ENCODE measurements around the gene PCP4.

Gene PCP4

DNA sequence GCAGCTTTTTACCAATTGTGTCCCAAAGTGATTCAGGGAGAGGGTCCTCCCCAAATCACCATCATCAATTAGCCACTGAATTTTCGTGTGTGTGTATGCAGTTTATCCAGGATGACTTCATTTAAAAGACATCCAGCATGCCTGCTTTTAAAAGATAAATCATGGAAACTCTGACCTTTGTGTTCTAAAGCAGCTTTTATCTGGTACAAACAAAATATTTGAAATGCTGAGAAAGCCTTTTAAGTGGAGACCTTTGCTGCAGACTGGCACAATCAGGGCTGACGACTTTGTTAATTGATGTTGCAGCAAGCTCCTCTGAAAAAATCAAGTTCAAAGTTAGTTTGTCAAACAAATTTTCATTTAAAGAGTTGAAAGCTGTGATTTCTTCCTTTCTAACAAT lies 104.7 kb downstream of the PCP4 start:
- TF ChIP-seq, protein P1, sequence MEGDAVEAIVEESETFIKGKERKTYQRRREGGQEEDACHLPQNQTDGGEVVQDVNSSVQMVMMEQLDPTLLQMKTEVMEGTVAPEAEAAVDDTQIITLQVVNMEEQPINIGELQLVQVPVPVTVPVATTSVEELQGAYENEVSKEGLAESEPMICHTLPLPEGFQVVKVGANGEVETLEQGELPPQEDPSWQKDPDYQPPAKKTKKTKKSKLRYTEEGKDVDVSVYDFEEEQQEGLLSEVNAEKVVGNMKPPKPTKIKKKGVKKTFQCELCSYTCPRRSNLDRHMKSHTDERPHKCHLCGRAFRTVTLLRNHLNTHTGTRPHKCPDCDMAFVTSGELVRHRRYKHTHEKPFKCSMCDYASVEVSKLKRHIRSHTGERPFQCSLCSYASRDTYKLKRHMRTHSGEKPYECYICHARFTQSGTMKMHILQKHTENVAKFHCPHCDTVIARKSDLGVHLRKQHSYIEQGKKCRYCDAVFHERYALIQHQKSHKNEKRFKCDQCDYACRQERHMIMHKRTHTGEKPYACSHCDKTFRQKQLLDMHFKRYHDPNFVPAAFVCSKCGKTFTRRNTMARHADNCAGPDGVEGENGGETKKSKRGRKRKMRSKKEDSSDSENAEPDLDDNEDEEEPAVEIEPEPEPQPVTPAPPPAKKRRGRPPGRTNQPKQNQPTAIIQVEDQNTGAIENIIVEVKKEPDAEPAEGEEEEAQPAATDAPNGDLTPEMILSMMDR (conservative IDR thresholded peaks at IDR 0.05), result no peak
- H3K27ac ChIP-seq, result no peak overlapping the region

DNA sequence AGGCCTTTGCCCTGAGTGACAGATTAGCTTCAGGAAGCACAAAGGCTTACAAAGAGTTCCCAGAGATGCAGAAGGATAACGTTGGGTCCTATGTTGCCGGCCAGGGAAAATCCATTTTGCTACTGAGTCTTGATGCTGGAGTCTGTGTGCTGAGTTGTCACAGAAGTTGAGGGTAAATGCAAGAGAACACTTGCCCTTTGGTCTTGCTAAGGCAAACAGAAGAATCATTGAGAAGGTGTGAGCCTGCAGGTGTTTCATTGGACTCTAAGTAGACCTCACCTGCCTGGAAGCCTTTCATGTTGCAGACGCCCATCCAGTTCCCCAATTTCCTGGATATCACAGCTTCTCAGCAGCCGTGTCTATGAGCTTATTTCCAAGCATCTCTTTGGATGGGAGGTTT lies 105.2 kb downstream of the PCP4 start:
- TF ChIP-seq, protein P1 (conservative IDR thresholded peaks at IDR 0.05), result no peak
- H3K27ac ChIP-seq, result no peak overlapping the region

DNA sequence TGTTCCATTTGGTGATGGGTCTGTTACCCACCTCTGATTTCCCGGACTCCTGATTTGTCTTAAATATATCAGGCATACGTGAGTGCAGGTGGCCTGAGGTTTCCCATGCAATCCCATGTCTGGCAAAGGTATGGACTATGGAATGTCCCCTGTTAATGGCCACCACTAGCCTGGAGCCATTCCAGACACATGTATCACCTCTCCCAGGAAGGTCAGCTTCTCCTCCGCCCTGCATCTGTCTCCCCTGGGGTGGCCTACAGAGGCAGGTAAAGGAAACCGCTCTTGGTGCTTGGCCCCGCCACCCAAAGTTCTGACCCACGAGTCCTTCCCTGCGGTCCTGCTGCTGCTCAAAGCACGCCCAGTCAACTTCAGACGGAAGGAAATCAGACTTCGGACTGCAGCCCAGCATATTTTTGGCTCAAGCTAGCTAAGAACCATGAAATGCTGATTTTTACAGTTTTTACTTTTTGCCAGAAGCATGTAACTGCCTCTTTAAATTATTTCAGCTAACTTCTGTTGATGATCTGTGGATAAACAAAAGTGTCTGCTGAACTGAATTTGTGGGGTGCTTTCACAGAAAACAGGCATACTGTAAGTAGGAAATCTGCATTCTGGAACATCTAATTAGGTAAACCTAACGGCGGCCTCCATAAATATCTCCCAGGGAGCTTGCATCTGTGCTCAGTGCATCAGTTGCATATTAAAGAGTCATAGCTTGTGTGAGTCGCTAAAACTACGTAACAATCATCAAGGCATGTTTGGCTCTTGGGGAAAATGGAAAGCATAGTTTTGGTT lies 105.9 kb downstream of the PCP4 start:
- TF ChIP-seq, protein P1 (conservative IDR thresholded peaks at IDR 0.05), result no peak
- no peak overlapping the region for H3K27ac ChIP-seq

DNA sequence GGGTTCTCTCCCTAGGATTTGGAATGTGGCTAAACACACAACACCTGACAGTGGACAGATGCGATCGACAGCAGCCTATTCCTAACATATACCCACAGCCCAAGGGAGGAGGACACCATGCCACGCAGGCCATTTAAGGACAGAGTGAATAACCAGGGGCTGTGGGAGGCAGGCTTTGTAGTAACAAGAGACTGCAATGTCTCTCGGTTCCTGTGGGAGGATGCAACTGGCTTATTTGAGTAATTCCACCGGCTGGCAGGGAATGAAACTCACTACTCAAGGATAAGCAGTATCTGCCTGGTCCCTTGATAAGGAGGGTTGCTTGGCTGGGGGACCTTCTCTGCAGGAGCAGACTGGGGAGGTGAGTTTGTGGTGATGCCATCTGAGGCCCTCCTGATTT lies 109.6 kb downstream of the PCP4 start:
- no peak overlapping the region for H3K27ac ChIP-seq
- TF ChIP-seq, protein P1 (conservative IDR thresholded peaks at IDR 0.05), result no peak
